ENCODE measurements around the gene LRRC34. TPM values are rescaled to one million over a fixed set of nuclear protein-coding genes. Genes with fewer than 3 reads are reported as not detected.

The LRRC34 gene
- total and polyA plus RNA-seq, 9 of the 15 experiments (the other 6 are each of a cell fraction or from before 2014, with no cell fraction given) = 0.17 to 0.30 TPM; not detected in 7

DNA sequence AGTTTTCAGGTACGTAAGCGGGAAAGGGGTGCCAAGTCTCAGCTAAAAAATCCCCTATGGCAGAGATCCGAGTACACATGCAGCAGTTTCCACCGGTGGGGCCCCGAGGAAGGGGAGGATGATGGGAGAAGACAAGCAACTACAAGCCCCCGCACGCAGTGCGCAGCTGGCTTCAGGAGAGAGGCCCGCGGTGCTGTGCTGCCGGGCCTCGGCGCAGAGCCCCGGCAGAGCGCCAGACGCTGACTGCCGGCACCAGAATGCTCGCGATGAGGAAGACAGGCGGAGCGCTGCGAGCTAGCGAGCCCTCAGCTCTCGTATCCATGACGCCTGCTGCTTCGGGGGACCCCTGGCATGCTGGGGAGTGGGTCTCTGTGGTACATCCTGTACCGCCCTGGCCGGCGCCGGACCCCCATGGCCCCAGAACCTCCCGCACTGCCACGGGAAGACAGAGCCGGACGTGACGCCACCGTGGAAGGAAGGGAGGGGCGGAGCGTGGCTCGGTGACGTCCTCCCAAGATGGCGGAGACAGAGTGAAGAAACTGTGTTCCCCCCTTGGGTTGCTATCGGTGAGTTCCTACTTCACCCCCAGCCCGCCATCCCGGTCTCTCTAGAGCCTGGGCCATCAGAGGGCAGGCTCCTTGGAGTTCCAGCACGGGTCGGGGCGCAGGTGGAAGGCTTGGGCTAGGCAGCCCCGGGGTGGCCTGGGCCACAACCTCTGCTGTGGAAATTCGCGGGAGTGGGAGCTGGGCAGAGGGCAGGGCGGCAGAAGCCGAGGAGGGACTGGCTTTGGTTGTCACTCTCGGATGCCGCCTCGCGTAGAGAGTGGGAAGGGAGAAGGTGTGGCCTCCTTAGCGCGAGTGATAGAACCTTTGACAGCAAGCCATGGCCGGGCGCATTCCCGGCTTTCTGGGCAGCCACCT is 39.5 kb downstream of the LRRC34 start, which contains the start of gene MYNN (continued):
- TF ChIP-seq ZNF785 (CRISPR knock-in tag; IDR thresholded peaks at IDR 0.05) (no peak), POLR2AphosphoS2 (IDR thresholded peaks at IDR 0.05; ENCODE audit: low read length) (peak; percentile 93), NCOA1 (IDR thresholded peaks at IDR 0.05; ENCODE audit: low read depth) (peak; percentile 17; the same call in 1 of the 2 replicates), ZEB2 (IDR thresholded peaks at IDR 0.05) (no peak), NCOA6 (IDR thresholded peaks at IDR 0.05) (no peak), ZNF444 (CRISPR knock-in tag; IDR thresholded peaks at IDR 0.05) (no peak), PCBP1 (IDR thresholded peaks at IDR 0.05; ENCODE audit: low read depth, low read length, poor library complexity, severe bottlenecking) (peak; percentile 38), ETV6 (IDR thresholded peaks at IDR 0.05; ENCODE audit: borderline replicate concordance in 1 of 2, low read depth in 2 of 2, low read length in 1 of 2) (no peak; a peak in 1 of 4 replicates), ETV6 (CRISPR knock-in tag; IDR thresholded peaks at IDR 0.05; ENCODE audit: borderline replicate concordance) (no peak), LARP7 (IDR thresholded peaks at IDR 0.05) (peak; percentile 37; the same call in 1 of the 2 replicates), RBM14 (IDR thresholded peaks at IDR 0.05; ENCODE audit: borderline replicate concordance, insufficient read depth, low read depth, low read length) (no peak), HDAC3 (IDR thresholded peaks at IDR 0.05; ENCODE audit: borderline replicate concordance, partially characterized antibody) (no peak), ZNF507 (tag; conservative IDR thresholded peaks at IDR 0.05) (no peak), SMARCB1 (IDR thresholded peaks at IDR 0.05; ENCODE audit: insufficient read length, low read depth) (no peak), LEF1 (IDR thresholded peaks at IDR 0.05) (no peak), PML (IDR thresholded peaks at IDR 0.05; ENCODE audit: low read length) (peak; percentile 88), HSF4 (CRISPR knock-in tag; IDR thresholded peaks at IDR 0.05; ENCODE audit: borderline replicate concordance) (no peak), ZNF583 (CRISPR knock-in tag; IDR thresholded peaks at IDR 0.05) (no peak), C11orf30 (IDR thresholded peaks at IDR 0.05; ENCODE audit: low read depth) (peak; percentile 87), HMG20B (CRISPR knock-in tag; IDR thresholded peaks at IDR 0.05) (no peak), ZNF239 (CRISPR knock-in tag; IDR thresholded peaks at IDR 0.05) (0 out of 2 replicates have a peak, but pooled peaks have one; percentile 12), MAFK (IDR thresholded peaks at IDR 0.05; ENCODE audit: low read length) (no peak)
- TF ChIP-seq, protein P1, sequence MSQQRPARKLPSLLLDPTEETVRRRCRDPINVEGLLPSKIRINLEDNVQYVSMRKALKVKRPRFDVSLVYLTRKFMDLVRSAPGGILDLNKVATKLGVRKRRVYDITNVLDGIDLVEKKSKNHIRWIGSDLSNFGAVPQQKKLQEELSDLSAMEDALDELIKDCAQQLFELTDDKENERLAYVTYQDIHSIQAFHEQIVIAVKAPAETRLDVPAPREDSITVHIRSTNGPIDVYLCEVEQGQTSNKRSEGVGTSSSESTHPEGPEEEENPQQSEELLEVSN (IDR thresholded peaks at IDR 0.05; ENCODE audit: borderline replicate concordance in 1 of 2, extremely low read depth in 1 of 2, insufficient read depth in 1 of 2, insufficient read length in 1 of 2, low read depth in 1 of 2, low read length in 1 of 2, poor library complexity in 1 of 2, severe bottlenecking in 1 of 2) = peak in 1 of 2 experiments; percentile 13
- TF ChIP-seq, protein P2, sequence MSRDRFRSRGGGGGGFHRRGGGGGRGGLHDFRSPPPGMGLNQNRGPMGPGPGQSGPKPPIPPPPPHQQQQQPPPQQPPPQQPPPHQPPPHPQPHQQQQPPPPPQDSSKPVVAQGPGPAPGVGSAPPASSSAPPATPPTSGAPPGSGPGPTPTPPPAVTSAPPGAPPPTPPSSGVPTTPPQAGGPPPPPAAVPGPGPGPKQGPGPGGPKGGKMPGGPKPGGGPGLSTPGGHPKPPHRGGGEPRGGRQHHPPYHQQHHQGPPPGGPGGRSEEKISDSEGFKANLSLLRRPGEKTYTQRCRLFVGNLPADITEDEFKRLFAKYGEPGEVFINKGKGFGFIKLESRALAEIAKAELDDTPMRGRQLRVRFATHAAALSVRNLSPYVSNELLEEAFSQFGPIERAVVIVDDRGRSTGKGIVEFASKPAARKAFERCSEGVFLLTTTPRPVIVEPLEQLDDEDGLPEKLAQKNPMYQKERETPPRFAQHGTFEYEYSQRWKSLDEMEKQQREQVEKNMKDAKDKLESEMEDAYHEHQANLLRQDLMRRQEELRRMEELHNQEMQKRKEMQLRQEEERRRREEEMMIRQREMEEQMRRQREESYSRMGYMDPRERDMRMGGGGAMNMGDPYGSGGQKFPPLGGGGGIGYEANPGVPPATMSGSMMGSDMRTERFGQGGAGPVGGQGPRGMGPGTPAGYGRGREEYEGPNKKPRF (IDR thresholded peaks at IDR 0.05; ENCODE audit: low read depth, low read length) = no peak
- TF ChIP-seq, protein P3, sequence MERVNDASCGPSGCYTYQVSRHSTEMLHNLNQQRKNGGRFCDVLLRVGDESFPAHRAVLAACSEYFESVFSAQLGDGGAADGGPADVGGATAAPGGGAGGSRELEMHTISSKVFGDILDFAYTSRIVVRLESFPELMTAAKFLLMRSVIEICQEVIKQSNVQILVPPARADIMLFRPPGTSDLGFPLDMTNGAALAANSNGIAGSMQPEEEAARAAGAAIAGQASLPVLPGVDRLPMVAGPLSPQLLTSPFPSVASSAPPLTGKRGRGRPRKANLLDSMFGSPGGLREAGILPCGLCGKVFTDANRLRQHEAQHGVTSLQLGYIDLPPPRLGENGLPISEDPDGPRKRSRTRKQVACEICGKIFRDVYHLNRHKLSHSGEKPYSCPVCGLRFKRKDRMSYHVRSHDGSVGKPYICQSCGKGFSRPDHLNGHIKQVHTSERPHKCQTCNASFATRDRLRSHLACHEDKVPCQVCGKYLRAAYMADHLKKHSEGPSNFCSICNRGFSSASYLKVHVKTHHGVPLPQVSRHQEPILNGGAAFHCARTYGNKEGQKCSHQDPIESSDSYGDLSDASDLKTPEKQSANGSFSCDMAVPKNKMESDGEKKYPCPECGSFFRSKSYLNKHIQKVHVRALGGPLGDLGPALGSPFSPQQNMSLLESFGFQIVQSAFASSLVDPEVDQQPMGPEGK (CRISPR knock-in tag; IDR thresholded peaks at IDR 0.05; ENCODE audit: borderline replicate concordance) = no peak
